GM12801 (cell line): ENCODE measurements around the gene USP7.

Experiments
- CTCF ChIP-seq: IDR thresholded peaks from one replicate; pipeline ENCODE4 v1.5.1; 2011; ENCODE audit warnings: control low read depth; ENCODE audit not compliant: insufficient read length; ENCODE audit errors: extremely low read depth

The USP7 gene

GRCh38 chr16:8865145-8865882 lies 98.4 kb downstream of the USP7 start:
- no peak for TF ChIP-seq CTCF

- TF ChIP-seq CTCF = no peak
Measured at GRCh38 chr16:8864480-8865110, 99.1 kb downstream of the USP7 start.

GRCh38 chr16:8863594-8864424 lies 99.9 kb downstream of the USP7 start:
- no peak for TF ChIP-seq CTCF

GRCh38 chr16:8862309-8863130 lies 101.2 kb downstream of the USP7 start:
- TF ChIP-seq CTCF = no peak

GRCh38 chr16:8861563-8862308 lies 102.0 kb downstream of the USP7 start:
- TF ChIP-seq CTCF = no peak

GRCh38 chr16:8859913-8860881 lies 103.5 kb downstream of the USP7 start:
- TF ChIP-seq CTCF = no peak
